GM12864 (cell line): ENCODE results near the gene NEB.

Source experiments
- DNase-seq: peaks from one replicate; pipeline ENCODE4 v3.0.0-alpha.2; 2011; ENCODE audit warnings: low read depth
- H3K4me3 ChIP-seq: 2 replicates; pipeline ENCODE4 v1.5.1; 2011; ENCODE audit warnings: mild to moderate bottlenecking, low read depth, low read length, control low read depth
- TF ChIP-seq, protein P1 (sequence below): IDR thresholded peaks from 2 replicates; pipeline ENCODE4 v1.5.1; 2011; ENCODE audit warnings: low read depth, mild to moderate bottlenecking, moderate library complexity, low read length, control low read depth, inconsistent platforms; ENCODE audit errors: missing control alignments

NEB gene

DNA sequence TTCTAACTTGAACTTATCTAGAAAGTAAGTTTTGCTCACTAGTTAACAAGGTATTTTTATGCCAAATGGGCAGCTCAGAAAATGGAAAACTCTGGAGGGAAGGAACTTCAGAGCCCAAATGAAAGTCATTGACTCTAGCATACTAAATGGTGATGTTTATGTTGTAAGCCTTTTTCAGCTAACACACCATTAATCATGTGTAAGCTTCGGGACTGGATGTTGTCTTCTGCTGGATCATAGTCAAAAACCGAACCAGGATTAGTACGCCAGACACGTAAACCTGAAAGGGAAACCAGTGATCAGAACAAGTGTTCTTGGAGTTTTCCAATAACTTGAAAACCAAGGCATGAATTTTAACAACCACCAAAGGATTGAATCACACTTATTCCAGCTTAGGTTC lies 242.8 kb downstream of the NEB start:
- TF ChIP-seq, protein P1, sequence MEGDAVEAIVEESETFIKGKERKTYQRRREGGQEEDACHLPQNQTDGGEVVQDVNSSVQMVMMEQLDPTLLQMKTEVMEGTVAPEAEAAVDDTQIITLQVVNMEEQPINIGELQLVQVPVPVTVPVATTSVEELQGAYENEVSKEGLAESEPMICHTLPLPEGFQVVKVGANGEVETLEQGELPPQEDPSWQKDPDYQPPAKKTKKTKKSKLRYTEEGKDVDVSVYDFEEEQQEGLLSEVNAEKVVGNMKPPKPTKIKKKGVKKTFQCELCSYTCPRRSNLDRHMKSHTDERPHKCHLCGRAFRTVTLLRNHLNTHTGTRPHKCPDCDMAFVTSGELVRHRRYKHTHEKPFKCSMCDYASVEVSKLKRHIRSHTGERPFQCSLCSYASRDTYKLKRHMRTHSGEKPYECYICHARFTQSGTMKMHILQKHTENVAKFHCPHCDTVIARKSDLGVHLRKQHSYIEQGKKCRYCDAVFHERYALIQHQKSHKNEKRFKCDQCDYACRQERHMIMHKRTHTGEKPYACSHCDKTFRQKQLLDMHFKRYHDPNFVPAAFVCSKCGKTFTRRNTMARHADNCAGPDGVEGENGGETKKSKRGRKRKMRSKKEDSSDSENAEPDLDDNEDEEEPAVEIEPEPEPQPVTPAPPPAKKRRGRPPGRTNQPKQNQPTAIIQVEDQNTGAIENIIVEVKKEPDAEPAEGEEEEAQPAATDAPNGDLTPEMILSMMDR: no peak
- DNase-seq: no peak
- H3K4me3 ChIP-seq: no peak overlapping the region

DNA sequence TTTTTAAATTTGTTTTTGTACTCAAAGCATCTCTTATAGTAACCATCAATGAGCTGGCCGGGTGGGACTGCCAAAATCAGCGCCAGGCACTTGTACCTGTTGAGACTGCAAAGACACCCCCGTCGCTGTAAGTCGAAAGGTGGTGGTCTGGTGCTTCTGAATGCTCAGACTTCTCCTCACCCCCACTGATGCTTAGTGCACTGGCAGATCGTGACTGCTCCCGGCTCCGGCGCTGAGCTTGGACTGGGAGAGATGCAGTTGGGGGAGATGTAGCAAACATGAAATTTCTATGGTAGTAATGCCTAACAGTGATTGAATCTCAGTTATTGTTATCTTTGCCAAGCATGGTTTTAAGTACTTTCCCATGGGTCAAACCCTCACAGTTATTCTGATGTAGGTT lies 244.0 kb downstream of the NEB start:
- no peak for DNase-seq
- no peak overlapping the region for H3K4me3 ChIP-seq
- TF ChIP-seq, protein P1: no peak

DNA sequence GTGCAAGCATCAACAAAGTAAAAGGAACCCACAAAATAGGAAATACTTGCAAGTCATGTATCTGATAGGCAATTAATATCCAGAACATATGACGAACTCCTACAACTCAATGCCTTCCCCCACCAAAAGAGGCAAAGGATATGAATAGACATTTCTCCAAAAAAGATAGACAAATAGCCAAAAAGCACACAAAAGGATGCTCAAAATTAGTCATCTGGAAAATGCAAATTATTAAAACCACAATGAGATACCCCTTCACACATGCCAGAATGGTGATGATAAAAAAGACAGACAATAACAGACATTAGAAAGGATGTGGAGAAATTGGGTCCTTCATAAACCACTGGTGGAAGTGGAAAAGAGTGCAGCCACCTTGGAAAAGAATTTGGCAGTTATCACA lies 248.2 kb downstream of the NEB start:
- DNase-seq: no peak
- no peak overlapping the region for H3K4me3 ChIP-seq
- TF ChIP-seq, protein P1: no peak

DNA sequence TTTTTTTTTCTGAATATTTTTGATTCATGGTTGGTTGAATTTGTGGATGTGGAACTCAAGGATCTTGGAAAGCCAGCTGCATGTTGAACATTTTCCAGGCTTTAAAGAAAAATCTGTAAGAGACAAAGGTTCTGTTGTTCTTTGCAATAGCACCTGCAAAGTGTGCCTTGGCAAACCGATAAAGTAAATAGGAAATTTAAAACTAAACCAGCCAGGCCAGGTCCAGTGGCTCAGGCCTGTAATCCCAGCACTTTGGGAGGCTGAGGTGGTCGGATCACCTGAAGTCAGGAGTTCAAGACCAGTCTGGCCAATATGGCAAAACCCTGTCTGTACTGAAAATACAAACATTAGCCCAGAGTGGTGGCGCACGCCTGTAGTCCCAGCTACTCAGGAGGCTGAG lies 250.2 kb downstream of the NEB start:
- H3K4me3 ChIP-seq: no peak overlapping the region
- TF ChIP-seq, protein P1: no peak
- DNase-seq: no peak

DNA sequence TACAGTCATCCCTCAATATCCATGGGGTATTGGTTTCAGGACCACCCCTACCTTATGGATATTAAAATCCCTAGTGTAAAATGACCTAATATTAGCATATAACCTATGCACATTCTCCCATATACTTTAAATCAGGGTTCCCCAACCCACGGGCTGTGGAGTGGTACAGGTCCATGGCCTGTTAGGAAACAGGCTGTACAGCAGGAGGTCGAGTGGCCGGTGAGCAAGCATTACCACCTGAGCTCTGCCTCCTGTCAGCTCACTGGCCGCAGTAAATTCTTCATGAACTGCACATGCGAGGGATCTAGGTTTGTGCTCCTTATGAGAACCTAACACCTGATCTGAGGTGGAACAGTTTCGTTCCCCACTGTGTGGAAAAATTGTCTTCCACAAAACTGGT lies 250.7 kb downstream of the NEB start:
- DNase-seq: no peak
- TF ChIP-seq, protein P1: no peak
- H3K4me3 ChIP-seq: no peak overlapping the region

- TF ChIP-seq, protein P1: no peak
- no peak for DNase-seq
- H3K4me3 ChIP-seq: no peak overlapping the region
Measured at GRCh38 chr2:151482171-151482725, 252.0 kb downstream of the NEB start.

GRCh38 chr2:151481744-151482143 lies 252.5 kb downstream of the NEB start:
- no peak overlapping the region for H3K4me3 ChIP-seq
- no peak for DNase-seq
- TF ChIP-seq, protein P1: no peak
